NT2/D1 (cell line): ENCODE measurements around the gene ADGRG1.
"Not testable (repeated sequence)": the region's sequence is repeated elsewhere in the genome, so short reads cannot be mapped to it uniquely, and the experiment has no call there.

Experiments used
- DNase-seq: peaks from one replicate; pipeline ENCODE4 v3.0.0-alpha.2; 2011; ENCODE audit warnings: low read depth, low spot score
- H3K27me3 ChIP-seq: 2 replicates; pipeline ENCODE4 v1.6.0; 2011; ENCODE audit warnings: mild to moderate bottlenecking; ENCODE audit not compliant: insufficient read length, insufficient read depth
- H3K36me3 ChIP-seq: 2 replicates; pipeline ENCODE4 v1.6.1; 2011; ENCODE audit warnings: mild to moderate bottlenecking, low read length, mixed read lengths; ENCODE audit not compliant: insufficient read depth, insufficient read length
- H3K4me1 ChIP-seq: 2 replicates; pipeline ENCODE4 v1.5.1; 2011; ENCODE audit not compliant: insufficient read depth, insufficient read length
- H3K4me3 ChIP-seq: 2 replicates; pipeline ENCODE4 v1.5.1; 2011; ENCODE audit warnings: low read depth; ENCODE audit not compliant: insufficient read length
- H3K9ac ChIP-seq: 2 replicates; pipeline ENCODE4 v1.6.0; 2011; ENCODE audit warnings: low read depth; ENCODE audit not compliant: insufficient read length
- H3K9me3 ChIP-seq: 2 replicates; pipeline ENCODE4 v1.5.1; 2011; ENCODE audit warnings: mild to moderate bottlenecking, low read length; ENCODE audit not compliant: insufficient read depth
- SUZ12 ChIP-seq: IDR thresholded peaks from 2 replicates; pipeline ENCODE4 v1.6.1; 2011; ENCODE audit not compliant: insufficient read length, insufficient read depth; ENCODE audit errors: extremely low read depth
- YY1 ChIP-seq: IDR thresholded peaks from 2 replicates; pipeline ENCODE4 v1.6.1; 2011; ENCODE audit not compliant: insufficient read length, insufficient read depth
- ZNF274 ChIP-seq: IDR thresholded peaks from 2 replicates; pipeline ENCODE4 v1.6.1; 2011; ENCODE audit warnings: mild to moderate bottlenecking, low read depth, low read length

The ADGRG1 gene

DNA sequence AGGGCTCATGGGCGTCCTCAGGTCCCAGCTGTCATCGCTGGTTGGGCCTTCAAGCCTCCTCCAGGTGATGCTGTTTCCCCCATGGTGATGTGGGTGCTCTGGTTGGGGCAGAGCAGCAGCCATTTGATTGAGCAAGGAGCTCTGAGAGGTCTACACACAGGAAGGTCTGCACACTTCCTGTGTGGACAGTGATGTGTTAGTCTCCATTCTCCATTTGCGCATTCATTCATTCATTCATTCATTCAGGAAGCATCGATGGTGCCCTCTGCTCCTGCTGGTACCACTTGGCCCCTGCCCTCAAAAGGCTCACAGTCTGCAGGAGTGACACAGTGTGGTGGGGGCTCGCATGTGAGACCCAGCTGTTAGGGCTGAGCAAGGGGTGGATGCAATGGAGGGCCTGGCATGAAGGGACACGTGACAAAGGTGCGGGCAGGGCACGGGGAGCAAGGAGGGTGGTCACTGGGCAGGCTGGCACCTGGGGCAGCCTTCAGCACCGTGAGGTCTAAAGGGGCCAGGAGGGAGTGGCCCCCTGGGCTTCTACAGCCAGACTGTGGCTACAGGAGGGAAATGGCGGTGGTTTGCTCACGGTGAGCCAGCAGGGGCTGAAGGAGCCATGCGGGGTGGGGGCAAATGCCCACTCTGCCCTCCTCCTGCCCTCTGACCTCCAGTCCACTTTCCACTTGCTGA lies 41.2 kb downstream of the ADGRG1 start:
- Histone ChIP-seq H3K4me1 (peaks cover 21% of the 10 kb centered on the region), H3K9me3 (no peaks in the 10 kb centered on the region), H3K36me3 (no peaks in the 10 kb centered on the region), H3K27me3 (peaks cover 4% of the 10 kb centered on the region), H3K4me3 (no peak overlapping the region), H3K9ac (no peak overlapping the region)
- DNase-seq = no peak
- no peak for TF ChIP-seq YY1

GRCh38 chr16:57670196-57670595 lies 41.8 kb downstream of the ADGRG1 start:
- Histone ChIP-seq H3K27me3 (peaks cover 4% of the 10 kb centered on the region), H3K9ac (no peak overlapping the region), H3K9me3 (no peaks in the 10 kb centered on the region), H3K4me1 (peaks cover 21% of the 10 kb centered on the region), H3K36me3 (no peaks in the 10 kb centered on the region), H3K4me3 (no peak overlapping the region)
- no peak for TF ChIP-seq ZNF274
- no peak for TF ChIP-seq YY1
- TF ChIP-seq SUZ12 = no peak
- DNase-seq = no peak

DNA sequence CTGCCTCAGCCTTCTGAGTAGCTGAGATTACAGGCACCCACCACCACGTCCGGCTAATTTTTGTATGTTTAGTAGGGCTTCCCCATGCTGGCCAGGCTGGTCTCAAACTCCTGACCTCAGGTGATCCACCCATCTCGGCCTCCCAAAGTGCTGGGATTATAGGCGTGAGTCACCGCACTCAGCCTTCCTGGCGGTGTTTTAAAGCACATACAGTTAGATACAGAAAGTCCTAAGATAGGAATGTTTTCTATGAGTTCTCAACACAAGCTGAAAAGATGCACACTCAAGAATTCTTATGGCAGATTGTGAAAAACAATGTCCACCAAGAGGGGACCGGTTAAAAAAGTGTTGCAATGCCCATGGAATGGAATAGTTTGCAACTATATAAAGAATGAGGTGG lies 43.0 kb downstream of the ADGRG1 start:
- H3K27me3 ChIP-seq = not testable (repeated sequence)

GRCh38 chr16:57672416-57672815 lies 44.0 kb downstream of the ADGRG1 start:
- H3K4me3 ChIP-seq = no peak overlapping the region
- TF ChIP-seq SUZ12 (no peak), ZNF274 (no peak), YY1 (no peak)
- no peaks in the 10 kb centered on the region for H3K9me3 ChIP-seq
- H3K9ac ChIP-seq = no peak overlapping the region
- H3K4me1 ChIP-seq = peaks cover 22% of the 10 kb centered on the region
- H3K27me3 ChIP-seq = peaks cover 4% of the 10 kb centered on the region
- DNase-seq = no peak
- no peaks in the 10 kb centered on the region for H3K36me3 ChIP-seq

More for the DNA sequence above, 43.0 kb downstream of the ADGRG1 start:
- not testable (repeated sequence) for H3K36me3 ChIP-seq, H3K4me3 ChIP-seq, DNase-seq, H3K9ac ChIP-seq, H3K9me3 ChIP-seq
- H3K4me1 ChIP-seq = peaks cover 21% of the 10 kb centered on the region

DNA sequence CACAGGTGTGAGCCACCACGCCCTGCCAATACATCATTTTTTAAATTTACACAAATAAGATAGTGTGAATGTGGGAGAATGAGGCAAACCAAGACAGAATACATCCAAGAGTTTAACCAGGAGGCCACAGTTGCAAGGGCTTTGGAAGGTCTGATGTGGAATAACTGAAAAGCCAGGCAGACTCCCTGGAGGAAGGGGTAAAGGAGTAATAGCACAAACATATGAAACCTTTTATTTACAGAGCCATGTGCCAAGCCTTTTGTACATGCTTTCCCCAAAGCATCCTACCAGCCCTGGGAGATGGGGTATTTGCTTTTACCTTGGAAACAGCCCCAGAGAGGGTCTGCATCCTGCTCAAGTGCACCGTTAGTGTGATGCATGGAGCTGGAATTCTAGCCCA lies 44.4 kb downstream of the ADGRG1 start:
- Histone ChIP-seq H3K9me3 (no peaks in the 10 kb centered on the region), H3K4me1 (peaks cover 21% of the 10 kb centered on the region), H3K36me3 (no peaks in the 10 kb centered on the region), H3K9ac (no peak overlapping the region), H3K27me3 (peaks cover 4% of the 10 kb centered on the region), H3K4me3 (no peak overlapping the region)
- DNase-seq = no peak
- no peak for TF ChIP-seq ZNF274

GRCh38 chr16:57675741-57676551 lies 47.5 kb downstream of the ADGRG1 start:
- no peak overlapping the region for H3K9ac ChIP-seq
- H3K27me3 ChIP-seq = peaks cover 4% of the 10 kb centered on the region
- H3K4me1 ChIP-seq = peaks cover 23% of the 10 kb centered on the region
- no peak overlapping the region for H3K4me3 ChIP-seq
- TF ChIP-seq ZNF274 (no peak), YY1 (no peak), SUZ12 (no peak)
- peak; percentile 70 for DNase-seq
- no peaks in the 10 kb centered on the region for H3K36me3 ChIP-seq
- no peaks in the 10 kb centered on the region for H3K9me3 ChIP-seq

GRCh38 chr16:57676553-57677085 lies 48.2 kb downstream of the ADGRG1 start:
- Histone ChIP-seq H3K4me3 (no peak overlapping the region), H3K4me1 (peaks cover 23% of the 10 kb centered on the region), H3K27me3 (peaks cover 4% of the 10 kb centered on the region), H3K9me3 (no peaks in the 10 kb centered on the region), H3K36me3 (no peaks in the 10 kb centered on the region), H3K9ac (no peak overlapping the region)
- TF ChIP-seq ZNF274 = no peak
- TF ChIP-seq SUZ12 = no peak
- no peak for TF ChIP-seq YY1
- no peak for DNase-seq
